ENCODE measurements around the gene MIAT.

Gene MIAT

DNA sequence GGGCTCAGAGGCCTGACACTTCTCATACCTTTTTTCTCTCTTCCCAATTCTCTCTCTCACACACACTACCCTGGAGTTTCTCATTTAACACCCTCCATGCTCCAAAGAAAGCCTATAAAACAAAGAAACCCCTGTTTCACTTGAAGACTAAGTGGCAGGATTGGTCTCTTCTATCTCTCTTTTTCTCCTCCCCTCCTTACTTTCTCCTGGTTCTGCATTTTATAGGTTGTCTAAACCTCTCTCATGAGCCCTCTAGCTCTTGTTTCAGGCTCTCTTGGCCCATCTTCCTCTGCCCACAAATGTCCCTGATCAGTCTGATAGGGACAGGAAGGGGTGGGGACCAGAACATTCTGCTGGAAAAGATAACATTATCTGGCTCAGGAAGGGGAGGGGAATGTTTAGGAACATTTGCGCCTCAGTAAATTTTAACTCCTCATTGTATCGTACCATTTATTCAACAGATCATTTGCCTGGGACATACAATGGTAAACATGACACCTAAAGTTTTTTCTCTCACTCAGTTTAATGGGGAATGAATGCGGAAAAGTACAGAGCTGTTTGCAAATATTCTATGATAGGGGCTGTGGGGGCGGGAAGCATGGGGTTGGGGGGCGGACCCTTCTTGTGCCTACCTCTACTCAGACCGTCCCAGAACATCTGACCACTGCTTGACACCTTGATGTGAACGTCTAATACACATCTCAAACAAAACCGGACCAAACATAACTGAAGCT is 24.8 kb upstream of the MIAT start:
- no peak for DNase-seq

GRCh38 chr22:26634189-26634588 is 23.2 kb upstream of the MIAT start:
- DNase-seq: no peak

DNA sequence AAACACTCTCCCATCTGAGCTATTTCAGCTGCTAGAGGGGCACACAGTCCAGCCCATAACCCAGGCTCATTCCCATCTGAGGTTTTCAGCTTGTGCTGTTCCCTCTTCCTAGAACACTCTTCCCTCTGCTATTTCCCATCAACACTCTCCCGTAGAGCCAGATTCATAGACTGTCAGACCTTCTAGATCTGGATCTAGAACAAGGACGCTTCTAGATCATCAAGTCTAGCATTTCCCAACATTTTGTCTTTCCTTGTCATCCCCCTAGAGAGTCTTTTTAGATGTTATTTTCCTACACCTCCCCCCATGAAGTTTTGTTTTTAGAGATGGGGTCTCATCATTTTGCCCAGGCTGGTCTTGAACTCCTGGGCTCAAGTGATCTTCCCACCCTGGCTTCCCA is 22.3 kb upstream of the MIAT start:
- DNase-seq: no peak

GRCh38 chr22:26636296-26636695 is 21.1 kb upstream of the MIAT start:
- no peak for DNase-seq

DNA sequence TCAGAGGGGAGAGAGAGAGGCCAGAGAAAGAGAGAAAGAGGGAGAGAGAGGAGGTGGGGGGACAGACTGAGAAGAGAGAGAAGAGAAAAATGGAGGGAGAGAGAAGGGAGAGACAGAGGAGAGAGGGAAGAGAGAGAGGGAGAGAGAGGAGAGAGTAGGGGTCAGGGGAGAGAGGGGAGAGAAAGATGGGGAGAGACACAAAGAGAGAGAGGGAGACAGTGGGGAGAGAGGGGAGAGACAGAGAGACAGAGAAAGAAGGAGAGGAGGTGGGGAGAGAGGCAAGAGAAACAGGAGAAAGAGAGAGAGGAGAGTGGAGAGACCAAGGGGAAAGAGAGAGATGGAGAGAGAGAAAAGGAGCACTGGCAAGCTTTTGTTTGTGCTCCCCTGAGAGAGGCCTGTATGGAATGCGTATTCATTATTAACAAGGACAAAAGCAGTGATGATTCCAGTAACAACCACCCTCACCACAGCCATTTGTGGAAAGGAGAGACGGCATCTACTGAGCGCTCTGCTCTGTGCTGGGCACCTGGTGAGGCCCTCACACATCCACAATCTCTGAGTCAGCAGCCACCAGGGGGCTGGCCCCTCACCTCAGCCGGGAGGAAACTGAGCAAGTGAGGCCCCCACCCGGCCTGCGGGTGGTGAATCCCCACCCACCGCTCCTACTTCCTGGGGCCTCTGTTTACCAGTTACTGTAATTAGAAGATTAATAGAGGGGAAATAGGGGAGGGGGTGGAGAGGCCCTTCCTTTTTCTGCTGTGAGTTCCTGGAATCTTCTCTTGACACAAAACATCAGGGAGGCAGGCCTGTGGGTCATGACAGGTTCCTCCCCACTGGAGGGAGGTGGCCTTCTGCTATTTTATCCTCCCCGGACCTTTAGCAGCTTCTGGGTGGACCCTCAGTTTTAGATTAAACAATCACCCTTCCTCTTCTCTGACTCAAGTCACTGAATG is 14.6 kb upstream of the MIAT start:
- DNase-seq: no peak

DNA sequence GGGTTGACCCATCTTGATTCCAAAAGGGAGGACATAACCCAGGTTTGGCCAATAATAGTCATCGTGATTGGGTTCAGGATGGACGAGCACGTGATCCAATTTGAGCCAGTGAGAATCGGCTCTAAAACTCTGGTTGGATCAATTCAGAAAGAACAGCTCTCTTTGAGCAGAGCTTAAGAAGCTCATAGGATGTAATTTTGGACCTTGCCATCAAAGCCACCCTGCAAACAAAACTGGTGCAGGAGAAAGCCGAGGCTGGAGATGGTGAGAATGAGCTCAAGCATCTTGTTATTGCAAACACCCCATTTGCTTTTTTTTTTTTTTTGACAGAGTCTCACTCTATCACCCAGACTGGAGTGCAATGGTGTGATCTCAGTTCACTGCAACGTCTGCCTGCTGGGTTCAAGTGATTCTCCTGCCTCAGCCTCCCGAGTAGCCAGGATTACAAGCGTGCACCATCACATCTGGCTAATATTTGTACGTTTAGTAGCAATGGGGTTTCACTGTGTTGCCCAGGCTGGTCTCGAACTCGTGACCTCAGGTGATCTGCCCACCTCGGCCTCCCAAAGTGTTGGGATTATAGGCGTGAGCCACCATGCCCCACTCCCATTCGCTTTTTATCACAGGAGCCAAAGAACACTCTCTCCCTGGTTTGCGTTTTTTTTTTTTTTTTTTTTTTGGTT is 13.8 kb upstream of the MIAT start:
- DNase-seq: no peak

GRCh38 chr22:26646158-26646557 is 11.2 kb upstream of the MIAT start:
- no peak for DNase-seq

- peak; percentile 68 for DNase-seq
Observed at GRCh38 chr22:26648011-26648497, 9.3 kb upstream of the MIAT start.

- DNase-seq: no peak
Observed at GRCh38 chr22:26648528-26649388, 8.6 kb upstream of the MIAT start.

DNA sequence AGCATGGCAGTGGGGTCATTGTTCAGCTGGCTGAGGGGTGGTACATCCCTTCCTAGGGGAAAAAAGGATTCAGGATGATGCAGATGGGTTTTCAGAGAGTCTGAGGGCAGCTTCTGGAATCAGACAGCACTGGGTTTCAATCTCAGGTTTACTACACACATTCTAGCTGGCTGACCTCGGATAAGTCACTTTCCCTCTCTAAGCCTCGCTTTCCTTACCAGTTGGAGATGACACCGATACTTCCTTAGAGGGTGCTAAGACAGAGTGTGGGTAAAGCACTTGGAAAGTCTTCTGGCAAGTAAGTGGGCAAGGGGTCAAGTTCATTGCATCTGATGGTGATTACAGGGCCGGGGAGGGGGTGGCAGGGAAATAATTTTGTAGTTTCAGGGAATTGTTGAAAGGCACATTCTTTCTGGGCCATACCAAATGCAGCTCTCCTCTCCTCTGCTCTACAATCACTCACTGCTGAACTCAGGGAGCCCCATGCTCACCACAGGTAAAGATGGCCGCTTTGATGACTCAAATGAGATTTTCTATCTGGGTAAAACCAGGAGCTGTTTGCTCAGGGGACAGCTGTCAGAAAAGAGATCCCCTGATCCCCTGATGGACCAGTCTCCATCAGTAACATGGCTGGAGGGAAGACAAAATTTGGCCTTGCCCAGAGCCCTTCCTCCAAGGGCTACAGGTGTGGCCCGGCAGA is 6.5 kb upstream of the MIAT start:
- DNase-seq: no peak

DNA sequence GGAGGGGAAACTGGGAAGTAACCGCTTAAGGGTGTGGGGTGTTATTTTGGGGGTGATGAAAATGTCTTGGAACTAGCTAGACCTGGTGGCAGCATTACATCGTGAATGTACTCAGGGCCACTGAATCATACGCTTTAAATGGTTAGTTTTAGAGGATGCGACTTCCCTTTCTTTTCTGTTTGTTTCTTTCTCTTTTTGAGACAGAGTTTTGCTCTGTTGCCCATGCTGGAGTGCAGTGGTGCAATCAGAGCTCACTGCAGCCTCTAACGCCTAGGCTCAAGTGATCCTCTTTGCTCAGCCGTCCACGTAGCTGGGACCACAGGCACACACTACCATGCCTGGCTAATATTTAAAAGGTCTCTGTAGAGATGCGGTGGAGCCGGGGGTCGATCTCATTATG is 5.6 kb upstream of the MIAT start:
- no peak for DNase-seq

DNA sequence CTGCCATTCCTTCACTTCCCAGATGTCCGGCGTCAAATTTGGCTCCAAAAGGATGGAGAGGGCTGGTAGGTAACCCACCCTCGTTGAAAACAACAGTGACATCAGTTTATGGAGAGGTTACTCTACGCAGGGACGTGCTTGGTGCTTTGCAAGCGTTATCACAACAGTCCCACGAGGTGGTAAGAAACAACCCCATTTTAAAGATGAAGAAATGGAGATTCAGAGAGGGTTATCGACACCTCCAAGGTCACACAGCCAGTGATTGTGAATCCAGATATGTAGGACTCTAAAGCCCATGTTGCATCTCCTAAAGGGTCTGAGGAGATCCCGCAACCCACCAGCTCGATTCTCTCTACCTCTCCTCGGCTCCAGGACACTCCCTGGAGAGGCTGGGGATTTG is 773 bp downstream of the MIAT start:
- DNase-seq: no peak

- peak; percentile 56 for DNase-seq
Observed at GRCh38 chr22:26658671-26659478, 1.5 kb downstream of the MIAT start.

- no peak for DNase-seq
Observed at GRCh38 chr22:26660356-26660755, 3.0 kb downstream of the MIAT start.

- DNase-seq: no peak
Observed at GRCh38 chr22:26660961-26661578, 3.7 kb downstream of the MIAT start.

GRCh38 chr22:26662160-26662559 is 4.8 kb downstream of the MIAT start:
- DNase-seq: no peak

DNA sequence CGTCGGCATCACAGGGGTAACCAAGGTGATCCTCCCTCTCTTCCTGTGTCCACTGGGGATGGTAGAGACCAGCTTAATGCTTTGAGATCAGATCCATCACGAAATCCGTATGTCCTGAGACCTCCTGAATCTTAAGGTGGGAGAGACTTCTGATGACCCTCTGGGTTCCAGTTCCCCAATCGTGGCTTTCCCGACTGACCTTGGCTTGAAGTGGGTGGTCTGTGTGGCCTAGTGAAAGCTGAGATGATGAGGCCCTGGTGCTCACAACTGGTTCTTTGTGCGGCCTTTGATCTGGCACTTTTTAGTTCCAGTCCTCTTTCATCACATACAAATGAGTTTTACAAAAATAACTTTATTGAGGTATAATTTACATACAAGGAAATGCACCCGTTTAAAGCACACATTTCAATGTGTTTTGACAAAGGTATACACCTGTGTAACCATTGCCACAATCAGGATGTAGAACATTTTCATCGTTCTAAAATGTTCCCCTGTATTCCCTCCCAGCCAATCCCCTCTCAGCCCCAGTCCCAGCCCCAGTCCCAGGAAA is 6.1 kb downstream of the MIAT start:
- DNase-seq: no peak

GRCh38 chr22:26665813-26666231 is 8.4 kb downstream of the MIAT start:
- DNase-seq: no peak

DNA sequence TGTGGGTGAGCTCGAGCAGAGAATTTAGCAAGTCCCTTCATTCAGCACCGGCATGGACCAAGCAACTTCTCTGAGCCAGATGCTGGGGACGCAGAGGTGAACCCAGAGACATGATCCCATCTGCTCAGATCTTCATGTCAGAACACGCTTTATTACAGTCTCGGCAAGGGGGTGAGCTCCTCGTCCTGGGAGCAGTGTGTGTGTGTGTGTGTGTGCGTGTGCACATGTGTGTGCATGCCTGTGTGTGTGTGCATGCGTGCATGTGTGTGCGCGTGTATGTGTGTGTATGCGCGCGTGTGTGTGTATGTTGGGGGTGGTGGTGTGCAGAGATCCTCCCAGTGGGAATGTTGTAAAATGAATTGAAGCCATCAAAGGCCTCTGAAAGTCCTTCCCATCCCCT is 9.8 kb downstream of the MIAT start:
- DNase-seq: no peak

- no peak for DNase-seq
Observed at GRCh38 chr22:26669060-26669481, 11.7 kb downstream of the MIAT start.

All from NCI-H2107 (cell line).